Measurements from ENCODE around the gene C16orf96.

C16orf96 gene

GRCh38 chr16:4649744-4650442 lies 93.8 kb downstream of the C16orf96 start:
- no peak for DNase-seq

Measured in T-helper 9 cell (primary cell).